BJ (cell line): ENCODE results near the gene IDH1. TPM values are rescaled to one million over a fixed set of nuclear protein-coding genes. Genes with fewer than 3 reads are reported as not detected.

Source experiments
- CTCF ChIA-PET: fragments of 350-600 bp; formaldehyde crosslinking; extraction: SDS; loops from one replicate; lab custom pipeline; 2021; ENCODE audit warnings: antibody characterized with exemption, inconsistent platforms; lab: Yijun Ruan, JAX
- POLR2A ChIA-PET: fragments of 300-600 bp; sonication (Branson Sonifier 250); formaldehyde crosslinking; extraction: SDS; loops from one replicate; lab custom pipeline; 2021; ENCODE audit warnings: antibody characterized with exemption; lab: Charles Lee
- DNase-seq: peaks from one replicate; pipeline ENCODE4 v3.0.0-alpha.2; 2011; ENCODE audit warnings: low read depth
- H3K27me3 ChIP-seq: 2 replicates; pipeline ENCODE4 v1.6.0; 2011; ENCODE audit warnings: low read length; ENCODE audit not compliant: control insufficient read depth, insufficient read depth
- H3K36me3 ChIP-seq: 2 replicates; pipeline ENCODE4 v1.5.1; 2011; ENCODE audit warnings: low read length; ENCODE audit not compliant: control insufficient read depth, insufficient read depth
- H3K4me3 ChIP-seq: 2 replicates; pipeline ENCODE4 v1.5.1; 2011; ENCODE audit warnings: low read depth, mild to moderate bottlenecking, control low read depth, low read length
- polyA plus RNA-seq: library from polyadenylated mRNA; depleted of rRNA; stranded (reverse); fragments of >200 nt; gene quantifications from 2 replicates; pipeline ENCODE4 v1.2.3, GENCODE V29; 2011
- TF ChIP-seq, protein P1 (sequence below): IDR thresholded peaks from 2 replicates; pipeline ENCODE4 v1.5.1; 2011; ENCODE audit warnings: low read depth, mild to moderate bottlenecking, control low read depth, inconsistent platforms, low read length, moderate library complexity; ENCODE audit not compliant: insufficient read depth

Gene IDH1
- polyA plus RNA-seq, 1 experiment, result 41.9 TPM

DNA sequence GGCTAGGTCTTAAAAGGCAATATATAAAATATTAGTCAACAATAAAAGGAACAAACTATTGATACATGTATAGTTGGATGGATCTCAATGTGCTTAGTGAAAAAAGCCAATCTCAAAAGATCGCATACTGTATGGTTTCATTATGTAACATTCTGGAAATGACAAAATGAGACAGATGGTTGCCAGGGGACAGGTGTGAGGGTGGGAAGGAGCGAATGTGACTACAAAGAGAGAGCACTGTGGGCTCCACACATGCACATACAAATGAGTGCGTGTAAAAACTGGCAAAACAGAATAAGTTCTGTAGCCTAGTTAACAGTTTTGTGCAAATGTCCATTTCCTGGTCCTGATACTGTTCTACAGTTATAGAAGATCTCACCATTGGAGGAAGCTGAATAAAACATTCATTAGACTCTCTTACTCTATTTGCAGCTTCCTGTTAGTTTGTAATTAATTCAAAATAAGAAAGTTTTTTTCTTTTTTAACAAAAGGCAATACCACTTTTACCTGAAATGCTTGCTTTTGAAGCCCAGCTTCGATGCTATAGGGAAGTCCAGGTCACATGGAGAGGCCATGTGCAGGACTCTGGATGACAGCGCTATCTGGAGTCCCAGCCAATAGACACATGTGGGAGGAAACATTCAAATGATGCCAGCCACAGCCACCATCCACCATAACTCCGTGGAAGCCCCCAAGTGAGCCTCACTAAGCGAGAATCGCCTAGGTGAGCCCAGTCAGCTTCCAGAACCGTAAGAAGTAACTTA, 44.0 kb downstream of the IDH1 start:
- Histone ChIP-seq H3K36me3 (no peaks in the 10 kb centered on the region), H3K27me3 (no peaks in the 10 kb centered on the region), H3K4me3 (no peak overlapping the region)
- DNase-seq, result no peak
- CTCF ChIA-PET, result no interaction called here
- TF ChIP-seq, protein P1, sequence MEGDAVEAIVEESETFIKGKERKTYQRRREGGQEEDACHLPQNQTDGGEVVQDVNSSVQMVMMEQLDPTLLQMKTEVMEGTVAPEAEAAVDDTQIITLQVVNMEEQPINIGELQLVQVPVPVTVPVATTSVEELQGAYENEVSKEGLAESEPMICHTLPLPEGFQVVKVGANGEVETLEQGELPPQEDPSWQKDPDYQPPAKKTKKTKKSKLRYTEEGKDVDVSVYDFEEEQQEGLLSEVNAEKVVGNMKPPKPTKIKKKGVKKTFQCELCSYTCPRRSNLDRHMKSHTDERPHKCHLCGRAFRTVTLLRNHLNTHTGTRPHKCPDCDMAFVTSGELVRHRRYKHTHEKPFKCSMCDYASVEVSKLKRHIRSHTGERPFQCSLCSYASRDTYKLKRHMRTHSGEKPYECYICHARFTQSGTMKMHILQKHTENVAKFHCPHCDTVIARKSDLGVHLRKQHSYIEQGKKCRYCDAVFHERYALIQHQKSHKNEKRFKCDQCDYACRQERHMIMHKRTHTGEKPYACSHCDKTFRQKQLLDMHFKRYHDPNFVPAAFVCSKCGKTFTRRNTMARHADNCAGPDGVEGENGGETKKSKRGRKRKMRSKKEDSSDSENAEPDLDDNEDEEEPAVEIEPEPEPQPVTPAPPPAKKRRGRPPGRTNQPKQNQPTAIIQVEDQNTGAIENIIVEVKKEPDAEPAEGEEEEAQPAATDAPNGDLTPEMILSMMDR, result no peak
- POLR2A ChIA-PET, result no interaction called here

DNA sequence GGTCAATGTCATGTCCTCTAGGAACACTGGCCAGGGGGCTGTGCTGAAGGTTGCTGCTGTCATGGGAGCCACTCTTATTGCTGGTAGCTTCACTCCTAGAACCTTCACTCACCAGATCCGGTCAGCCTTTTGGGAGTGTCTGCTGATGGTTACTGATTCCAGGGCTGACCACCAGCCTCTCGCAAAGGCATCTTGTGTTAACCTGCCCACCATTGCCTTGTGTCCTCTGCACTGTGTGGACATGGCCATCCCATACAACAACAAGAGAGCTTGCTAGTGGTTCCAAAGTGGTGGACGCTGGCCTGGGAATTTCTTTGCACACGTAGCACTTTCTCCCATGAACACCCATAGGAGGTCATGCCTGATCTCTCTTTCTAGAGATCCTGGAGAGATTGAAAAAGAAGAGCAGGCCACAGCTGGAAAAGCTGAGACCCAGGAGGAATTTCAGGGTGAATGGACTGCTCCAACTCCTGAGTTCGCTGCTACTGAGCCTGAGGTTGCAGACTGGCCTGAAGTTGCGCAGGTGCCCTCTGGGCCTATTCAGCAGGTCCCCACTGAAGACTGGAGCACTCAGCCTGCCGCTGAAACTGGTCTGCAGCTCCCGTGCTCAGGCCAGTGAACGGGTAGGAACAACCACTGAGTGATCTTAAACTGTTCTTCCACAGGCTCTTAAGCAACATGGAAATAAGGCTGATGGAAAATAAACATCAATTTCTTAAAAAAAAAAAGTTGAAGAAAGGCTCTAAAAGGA, 46.4 kb downstream of the IDH1 start:
- TF ChIP-seq, protein P1, result no peak
- POLR2A ChIA-PET, result no interaction called here
- CTCF ChIA-PET, result no interaction called here
- H3K4me3 ChIP-seq, result no peak overlapping the region
- no peaks in the 10 kb centered on the region for H3K36me3 ChIP-seq
- no peak for DNase-seq
- no peaks in the 10 kb centered on the region for H3K27me3 ChIP-seq

DNA sequence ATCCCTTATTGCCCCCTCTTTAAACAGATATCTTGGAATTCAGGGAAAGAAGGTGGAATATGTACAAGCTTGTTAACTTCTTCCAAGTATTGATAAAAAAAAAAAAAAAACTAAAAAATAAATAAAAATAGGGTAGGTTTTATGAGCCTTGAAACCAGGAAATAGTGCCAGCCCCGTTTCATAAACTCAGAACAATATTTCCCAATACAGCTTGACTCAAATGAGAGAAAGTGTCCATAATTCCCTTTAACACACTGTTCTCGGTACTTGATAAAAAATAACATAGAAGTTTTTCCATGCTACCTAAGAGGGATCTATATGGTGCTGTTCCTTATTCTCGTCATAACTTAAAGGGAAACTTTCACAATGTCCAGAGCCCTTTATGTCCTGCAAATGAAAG, 47.1 kb downstream of the IDH1 start:
- no peak overlapping the region for H3K4me3 ChIP-seq
- TF ChIP-seq, protein P1, result no peak
- H3K27me3 ChIP-seq, result no peaks in the 10 kb centered on the region
- POLR2A ChIA-PET, result no interaction called here
- no peak for DNase-seq
- CTCF ChIA-PET, result no interaction called here
- no peaks in the 10 kb centered on the region for H3K36me3 ChIP-seq

DNA sequence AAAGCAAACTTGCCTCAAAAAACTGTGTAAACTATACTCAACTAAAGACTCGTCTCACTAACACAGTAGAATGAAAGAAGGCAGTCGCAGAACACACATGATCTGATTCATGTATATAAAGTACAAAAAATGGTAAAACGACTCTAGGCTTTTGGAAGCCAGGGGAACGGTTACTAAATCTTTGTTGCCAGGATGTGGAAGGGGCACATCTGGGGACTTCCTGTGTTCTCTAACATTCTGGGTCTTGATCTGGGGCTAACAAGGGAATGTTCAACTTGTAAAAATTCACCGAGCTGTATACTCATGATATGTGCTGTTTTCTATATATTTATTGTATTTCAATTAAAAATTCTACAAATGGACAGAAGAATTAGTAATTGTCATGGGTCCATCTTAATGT, 50.7 kb downstream of the IDH1 start:
- POLR2A ChIA-PET, result no interaction called here
- Histone ChIP-seq H3K27me3 (no peaks in the 10 kb centered on the region), H3K36me3 (no peaks in the 10 kb centered on the region), H3K4me3 (no peak overlapping the region)
- TF ChIP-seq, protein P1, result no peak
- CTCF ChIA-PET, result interaction anchor here (1.2 to 1.4 kb wide), 2 partner anchors 28 to 29 kb away, joined by 5 to 7 read pairs; no protein-coding TSS in a partner anchor
- no peak for DNase-seq

DNA sequence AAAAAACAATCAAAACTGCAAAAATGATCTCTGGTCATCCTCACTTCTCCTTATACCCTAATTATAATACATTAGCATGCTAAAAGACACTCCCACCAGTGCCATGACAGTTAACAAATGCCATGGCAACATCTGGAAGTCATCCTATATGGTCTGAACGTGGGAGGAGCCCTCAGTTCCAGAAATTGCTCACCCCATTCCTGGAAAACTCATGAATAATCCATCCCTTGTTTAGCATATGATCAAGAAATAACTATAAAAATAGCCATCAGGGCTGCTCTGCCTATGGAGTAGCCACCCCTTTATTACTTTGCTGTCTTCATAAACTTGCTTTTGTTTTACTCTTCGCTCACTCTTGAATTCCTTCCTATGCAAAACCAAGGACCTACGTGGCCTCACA, 59.3 kb downstream of the IDH1 start:
- POLR2A ChIA-PET, result no interaction called here
- H3K27me3 ChIP-seq, result peaks cover 1% of the 10 kb centered on the region
- DNase-seq, result no peak
- CTCF ChIA-PET, result interaction anchor here (0.6 kb wide), 1 partner anchor 169 kb away, joined by 3 read pairs; no protein-coding TSS in a partner anchor
- H3K4me3 ChIP-seq, result no peak overlapping the region
- no peaks in the 10 kb centered on the region for H3K36me3 ChIP-seq
- TF ChIP-seq, protein P1, result no peak
